H9 (cell line): ENCODE measurements around the gene ABTB1. TPM values are rescaled to one million over a fixed set of nuclear protein-coding genes. Genes with fewer than 3 reads are reported as not detected.

Experiments
- DNase-seq: peaks from one replicate; pipeline ENCODE4 v3.0.0-alpha.2; 2017
- H2AFZ ChIP-seq: one replicate; pipeline ENCODE4 v1.6.1; 2013; ENCODE audit warnings: mild to moderate bottlenecking, low read length, control low read depth, moderate library complexity
- H2AK5ac ChIP-seq: 2 replicates; pipeline ENCODE4 v1.6.1; 2013; ENCODE audit warnings: low read length, control low read depth, mixed read lengths; ENCODE audit not compliant: insufficient read length
- H2BK120ac ChIP-seq: one replicate; pipeline ENCODE4 v1.6.1; 2013; ENCODE audit warnings: low read depth, mild to moderate bottlenecking, low read length, control low read depth, inconsistent platforms; ENCODE audit not compliant: poor library complexity, severe bottlenecking
- H2BK12ac ChIP-seq: 2 replicates; pipeline ENCODE4 v1.6.1; 2013; ENCODE audit warnings: low read length, control low read depth, mixed read lengths, low read depth; ENCODE audit not compliant: insufficient read length
- H2BK15ac ChIP-seq: 2 replicates; pipeline ENCODE4 v1.6.1; 2013; ENCODE audit warnings: low read depth, low read length, control low read depth
- H2BK20ac ChIP-seq: one replicate; pipeline ENCODE4 v1.6.1; 2013; ENCODE audit warnings: low read depth, mild to moderate bottlenecking, low read length, control low read depth, inconsistent platforms; ENCODE audit not compliant: poor library complexity, severe bottlenecking
- H2BK5ac ChIP-seq: 2 replicates; pipeline ENCODE4 v1.6.1; 2013; ENCODE audit warnings: low read length, control low read depth, mixed read lengths; ENCODE audit not compliant: insufficient read length
- H3K14ac ChIP-seq: 2 replicates; pipeline ENCODE4 v1.6.1; 2013; ENCODE audit warnings: low read length, control low read depth; ENCODE audit not compliant: insufficient read depth
- H3K18ac ChIP-seq: 2 replicates; pipeline ENCODE4 v1.6.1; 2013; ENCODE audit warnings: low read depth, mild to moderate bottlenecking, mixed read lengths, low read length, control low read depth; ENCODE audit not compliant: insufficient read length
- H3K23ac ChIP-seq: 2 replicates; pipeline ENCODE4 v1.6.1; 2013; ENCODE audit warnings: low read length, control low read depth, mixed read lengths, low read depth; ENCODE audit not compliant: insufficient read length
- H3K23me2 ChIP-seq: 2 replicates; pipeline ENCODE4 v1.6.1; 2013; ENCODE audit warnings: low read depth, mild to moderate bottlenecking, mixed read lengths, low read length, control low read depth; ENCODE audit not compliant: insufficient read length, poor library complexity, severe bottlenecking
- H3K27ac ChIP-seq: 2 replicates; pipeline ENCODE4 v1.5.1; 2013; ENCODE audit warnings: low read length, control low read depth, mixed read lengths, low read depth; ENCODE audit not compliant: insufficient read length
- H3K27me3 ChIP-seq: 2 replicates; pipeline ENCODE4 v1.6.1; 2013; ENCODE audit warnings: low read length, control low read depth, inconsistent platforms; ENCODE audit not compliant: insufficient read depth
- H3K4ac ChIP-seq: 2 replicates; pipeline ENCODE4 v1.6.1; 2013; ENCODE audit warnings: low read depth, mild to moderate bottlenecking, control low read depth, inconsistent platforms, low read length, moderate library complexity
- H3K4me1 ChIP-seq: 2 replicates; pipeline ENCODE4 v1.6.1; 2013; ENCODE audit warnings: low read length, control low read depth, inconsistent platforms; ENCODE audit not compliant: insufficient read depth
- H3K4me2 ChIP-seq: 2 replicates; pipeline ENCODE4 v1.6.1; 2013; ENCODE audit warnings: low read length, control low read depth, mixed read lengths; ENCODE audit not compliant: insufficient read length, insufficient read depth
- H3K56ac ChIP-seq: 2 replicates; pipeline ENCODE4 v1.6.1; 2013; ENCODE audit warnings: low read depth, mild to moderate bottlenecking, mixed read lengths, low read length, control low read depth; ENCODE audit not compliant: insufficient read length
- H3K79me1 ChIP-seq: 2 replicates; pipeline ENCODE4 v1.6.1; 2013; ENCODE audit warnings: low read depth, mild to moderate bottlenecking, moderate library complexity, low read length, control low read depth, inconsistent platforms; ENCODE audit not compliant: insufficient read depth, poor library complexity, severe bottlenecking
- H3K79me2 ChIP-seq: 2 replicates; pipeline ENCODE4 v1.6.1; 2013; ENCODE audit warnings: low read length, control low read depth, inconsistent platforms; ENCODE audit not compliant: insufficient read depth
- H3K9ac ChIP-seq: 2 replicates; pipeline ENCODE4 v1.6.1; 2013; ENCODE audit warnings: low read length, control low read depth, mixed read lengths; ENCODE audit not compliant: insufficient read length; ENCODE audit errors: extremely low read depth
- H3K9me3 ChIP-seq: one replicate; pipeline ENCODE4 v1.6.1; 2013; ENCODE audit warnings: low read depth, low read length, inconsistent platforms; ENCODE audit not compliant: control insufficient read depth
- H3T11ph ChIP-seq: one replicate; pipeline ENCODE4 v1.6.1; 2013; ENCODE audit warnings: mild to moderate bottlenecking, low read length, control low read depth, inconsistent platforms
- H4K20me1 ChIP-seq: one replicate; pipeline ENCODE4 v1.6.1; 2013; ENCODE audit not compliant: control insufficient read depth, insufficient read length, insufficient read depth
- H4K5ac ChIP-seq: 2 replicates; pipeline ENCODE4 v1.6.1; 2013; ENCODE audit warnings: low read depth, mild to moderate bottlenecking, mixed read lengths, low read length, control low read depth; ENCODE audit not compliant: insufficient read length
- H4K8ac ChIP-seq: replicated peaks from 2 replicates; pipeline ENCODE4 v1.6.1; 2013; ENCODE audit warnings: low read length, control low read depth, mixed read lengths, low read depth; ENCODE audit not compliant: insufficient read length
- H4K91ac ChIP-seq: 2 replicates; pipeline ENCODE4 v1.6.1; 2013; ENCODE audit warnings: low read depth, mild to moderate bottlenecking, moderate library complexity, mixed read lengths, low read length, control low read depth; ENCODE audit not compliant: insufficient read length
- H3K27ac Mint-ChIP-seq, 3 experiments: 2 replicates in 2 of 3; 3 replicates in 1 of 3; pipeline ENCODE4 v1.8.0; 2020 to 2021; ENCODE audit warnings: mixed read lengths in 3 of 3, mild to moderate bottlenecking in 1 of 3, moderate library complexity in 1 of 3
- H3K27me3 Mint-ChIP-seq: 2 replicates; pipeline ENCODE4 v1.8.0; 2021; ENCODE audit warnings: low read depth, mild to moderate bottlenecking, moderate library complexity, mixed read lengths
- H3K36me3 Mint-ChIP-seq, 3 experiments: 2 replicates in 2 of 3; 3 replicates in 1 of 3; pipeline ENCODE4 v1.8.0; 2020 to 2021; ENCODE audit warnings: low read depth in 3 of 3, mixed read lengths in 3 of 3; ENCODE audit not compliant: insufficient read depth in 1 of 3
- H3K4me1 Mint-ChIP-seq, 2 experiments: 2 replicates each; pipeline ENCODE4 v1.8.0; 2020; ENCODE audit warnings: mixed read lengths in 2 of 2
- H3K4me3 Mint-ChIP-seq, 2 experiments: 2 replicates in 1 of 2; 3 replicates in 1 of 2; pipeline ENCODE4 v1.8.0; 2020 to 2021; ENCODE audit warnings: mild to moderate bottlenecking in 2 of 2, mixed read lengths in 2 of 2, moderate library complexity in 1 of 2
- H3K9me3 Mint-ChIP-seq, 2 experiments: 2 replicates in 1 of 2; 3 replicates in 1 of 2; pipeline ENCODE4 v1.8.0; 2020; ENCODE audit warnings: mild to moderate bottlenecking in 2 of 2, mixed read lengths in 2 of 2, moderate library complexity in 1 of 2
- WGBS: extraction: QIAGEN DNeasy Blood & Tissue Kit; methylation state at CpG from one replicate; pipeline ENCODE4 v1.1.7; 2013; ENCODE audit warnings: missing lambda C conversion rate, low lambda C conversion rate, mixed read lengths; ENCODE audit not compliant: insufficient read length; ENCODE audit errors: extremely low coverage; 5-methylcytosine and 5-hydroxymethylcytosine counted together
- total RNA-seq: library from RNA; stranded (reverse); gene quantifications from 2 replicates; pipeline ENCODE4 v1.2.1, GENCODE V29; 2021
- TF ChIP-seq, protein P1 (sequence below): fragments of 200-600 bp; sonication (generic); conservative IDR thresholded peaks from 3 replicates; pipeline ENCODE4 v1.8.0; 2021; ENCODE audit warnings: antibody characterized with exemption, mild to moderate bottlenecking

ABTB1 gene
- total RNA-seq, 1 experiment from 2014 or later = 6.2 TPM

DNA sequence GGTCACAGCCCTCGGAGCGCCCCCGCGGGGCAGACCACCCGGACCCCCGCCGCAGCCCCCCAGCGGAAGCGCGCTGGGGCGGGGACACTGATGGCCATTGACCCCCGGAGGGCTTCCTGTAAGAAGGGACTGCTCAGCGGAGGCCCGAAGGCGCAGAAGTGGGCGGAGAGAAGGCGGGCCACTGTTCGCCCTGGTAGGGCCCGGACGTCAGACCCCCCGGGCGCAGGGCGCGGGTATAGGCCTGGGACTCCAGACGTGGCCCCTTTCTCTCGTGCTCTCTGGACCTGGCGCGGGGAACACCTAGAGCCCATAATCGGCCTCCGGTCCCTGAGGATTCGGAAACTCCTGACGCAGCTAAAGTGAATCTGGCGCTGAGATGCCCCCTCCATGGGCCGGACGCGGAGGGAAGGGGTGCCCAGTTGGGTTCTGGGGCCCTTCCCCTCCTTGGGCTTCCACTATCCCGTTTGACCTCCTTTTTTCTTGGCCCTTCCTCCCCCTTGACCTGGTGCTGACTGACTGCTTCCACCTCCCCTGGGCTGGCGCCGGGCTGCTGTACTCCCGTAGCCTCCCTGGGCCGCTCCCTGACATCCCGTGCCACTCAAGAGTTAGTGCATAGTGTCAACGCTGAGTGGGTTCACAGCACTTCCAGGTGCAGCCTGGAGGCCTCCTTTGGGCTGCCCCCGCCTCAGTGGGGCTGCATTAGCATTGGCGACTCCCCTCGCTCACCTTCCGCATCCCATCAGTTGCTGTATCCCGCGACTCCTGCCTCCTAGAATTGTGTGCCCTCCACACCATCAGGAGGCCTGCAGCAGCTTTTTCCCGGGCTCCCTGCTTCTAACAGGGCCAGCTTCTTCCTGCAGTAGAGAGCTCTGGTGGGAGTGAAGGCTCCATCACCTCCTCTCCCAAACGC lies 694 bp downstream of the ABTB1 start:
- Mint-ChIP-seq H3K9me3 (no peaks in the 10 kb centered on the region), H3K4me3 (peak overlapping the region; percentile 74 to 79), H3K27ac (no peak overlapping the region), H3K4me1 (peaks cover 10 to 12% of the 10 kb centered on the region in 2 experiments), H3K27me3 (peaks cover 7% of the 10 kb centered on the region), H3K36me3 (peaks cover 0 to 5% (median 0%) of the 10 kb centered on the region in 3 experiments; a peak in 4 of 7 replicates)
- Histone ChIP-seq H3K18ac (no peak overlapping the region), H3K9ac (no peak overlapping the region), H3K27me3 (no peaks in the 10 kb centered on the region), H3K56ac (no peak overlapping the region), H2BK5ac (no peak overlapping the region), H2BK12ac (no peak overlapping the region), H2AFZ (no peak overlapping the region), H2BK20ac (no peak overlapping the region), H3K79me1 (no peaks in the 10 kb centered on the region), H4K5ac (no peak overlapping the region), H3K4me2 (peak overlapping the region; percentile 59), H3K27ac (no peak overlapping the region), H3K23ac (no peak overlapping the region), H3K4me1 (no peaks in the 10 kb centered on the region), H2BK15ac (no peak overlapping the region), H3K79me2 (no peaks in the 10 kb centered on the region), H3K4ac (no peak overlapping the region), H2BK120ac (no peak overlapping the region), H4K91ac (no peak overlapping the region), H3T11ph (no peak overlapping the region), H2AK5ac (no peak overlapping the region), H3K14ac (no peak overlapping the region; the same call in 1 of the 2 replicates), H3K9me3 (no peaks in the 10 kb centered on the region), H4K20me1 (no peaks in the 10 kb centered on the region), H4K8ac (no peak overlapping the region), H3K23me2 (peaks cover 10% of the 10 kb centered on the region)
- no CpG with 5 or more reads among the region's 51 CpGs for WGBS
- DNase-seq = peak; percentile 39
- TF ChIP-seq, protein P1, sequence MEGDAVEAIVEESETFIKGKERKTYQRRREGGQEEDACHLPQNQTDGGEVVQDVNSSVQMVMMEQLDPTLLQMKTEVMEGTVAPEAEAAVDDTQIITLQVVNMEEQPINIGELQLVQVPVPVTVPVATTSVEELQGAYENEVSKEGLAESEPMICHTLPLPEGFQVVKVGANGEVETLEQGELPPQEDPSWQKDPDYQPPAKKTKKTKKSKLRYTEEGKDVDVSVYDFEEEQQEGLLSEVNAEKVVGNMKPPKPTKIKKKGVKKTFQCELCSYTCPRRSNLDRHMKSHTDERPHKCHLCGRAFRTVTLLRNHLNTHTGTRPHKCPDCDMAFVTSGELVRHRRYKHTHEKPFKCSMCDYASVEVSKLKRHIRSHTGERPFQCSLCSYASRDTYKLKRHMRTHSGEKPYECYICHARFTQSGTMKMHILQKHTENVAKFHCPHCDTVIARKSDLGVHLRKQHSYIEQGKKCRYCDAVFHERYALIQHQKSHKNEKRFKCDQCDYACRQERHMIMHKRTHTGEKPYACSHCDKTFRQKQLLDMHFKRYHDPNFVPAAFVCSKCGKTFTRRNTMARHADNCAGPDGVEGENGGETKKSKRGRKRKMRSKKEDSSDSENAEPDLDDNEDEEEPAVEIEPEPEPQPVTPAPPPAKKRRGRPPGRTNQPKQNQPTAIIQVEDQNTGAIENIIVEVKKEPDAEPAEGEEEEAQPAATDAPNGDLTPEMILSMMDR = no peak
